Activated T-cell treated with anti-CD3 and anti-CD28 coated beads for 4 hours (primary cell): ENCODE data around the gene KLHL18.
"Not testable (repeated sequence)": the region's sequence is repeated elsewhere in the genome, so short reads cannot be mapped to it uniquely, and the experiment has no call there.

ENCODE experiments used
- DNase-seq: peaks from one replicate; pipeline ENCODE4 v3.0.0-alpha.2; 2020

KLHL18 gene

DNA sequence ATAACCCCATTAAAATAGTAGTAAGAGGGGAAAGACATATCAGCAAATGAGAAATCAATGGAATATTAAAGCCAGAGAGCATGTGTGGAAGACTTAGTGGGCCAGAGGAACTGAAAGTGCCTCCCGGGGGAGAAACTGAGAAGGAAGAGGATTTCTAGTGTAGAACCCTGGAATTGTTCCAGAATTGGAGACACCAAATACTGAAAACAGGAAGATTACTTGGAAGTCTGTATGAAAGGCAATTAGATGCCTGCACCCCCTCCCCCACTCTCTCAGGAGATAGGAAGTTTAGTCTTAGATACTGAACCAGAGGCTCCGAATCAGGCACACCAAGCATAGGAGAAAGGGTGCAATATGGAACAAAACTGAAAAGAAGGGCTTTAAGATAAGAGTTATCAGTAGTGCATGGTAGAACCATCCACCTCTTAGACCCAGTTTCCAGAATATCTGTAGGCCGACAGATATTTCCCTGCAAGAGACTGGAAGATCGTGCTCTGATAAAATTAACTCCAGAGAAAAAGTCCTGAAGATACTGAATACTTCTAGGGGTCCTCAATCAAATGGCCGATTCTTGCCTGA is 32.4 kb downstream of the KLHL18 start:
- DNase-seq, result no peak

DNA sequence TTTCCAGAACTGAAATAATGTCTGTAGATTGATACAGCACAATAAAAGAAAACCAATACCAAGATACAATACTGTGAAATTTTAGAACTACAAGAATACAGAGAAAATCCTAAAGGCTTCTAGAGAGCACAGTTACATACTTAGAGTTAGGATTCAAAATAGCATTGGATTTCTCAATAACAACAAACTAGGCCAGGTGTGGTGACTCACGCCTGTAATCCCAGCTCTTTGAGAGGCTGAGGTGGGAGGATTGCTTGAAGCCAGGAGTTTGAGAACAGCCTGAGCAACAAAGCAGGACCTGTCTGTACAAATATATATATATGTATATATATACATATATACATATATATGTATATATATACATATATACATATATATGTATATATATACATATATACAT is 33.4 kb downstream of the KLHL18 start:
- not testable (repeated sequence) for DNase-seq

DNA sequence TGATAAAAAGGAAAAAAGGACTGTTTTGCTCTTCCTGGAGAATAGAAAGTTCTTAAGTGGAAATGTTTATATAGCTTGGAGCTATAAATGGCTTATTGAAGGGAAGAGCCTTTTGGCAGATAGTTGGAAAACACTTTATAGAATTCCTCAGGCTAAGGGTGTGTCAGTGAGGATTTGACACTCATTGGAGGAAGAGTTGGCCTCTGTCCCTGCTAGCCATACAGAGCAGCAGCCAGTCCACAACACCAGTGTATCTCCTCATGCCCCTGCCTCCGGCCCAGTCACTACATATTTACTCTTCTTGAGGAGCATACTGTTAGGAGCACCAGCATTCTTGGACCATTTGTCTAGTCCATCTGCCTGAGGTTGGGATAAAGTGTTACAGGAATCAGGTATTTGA is 36.2 kb downstream of the KLHL18 start:
- no peak for DNase-seq

DNA sequence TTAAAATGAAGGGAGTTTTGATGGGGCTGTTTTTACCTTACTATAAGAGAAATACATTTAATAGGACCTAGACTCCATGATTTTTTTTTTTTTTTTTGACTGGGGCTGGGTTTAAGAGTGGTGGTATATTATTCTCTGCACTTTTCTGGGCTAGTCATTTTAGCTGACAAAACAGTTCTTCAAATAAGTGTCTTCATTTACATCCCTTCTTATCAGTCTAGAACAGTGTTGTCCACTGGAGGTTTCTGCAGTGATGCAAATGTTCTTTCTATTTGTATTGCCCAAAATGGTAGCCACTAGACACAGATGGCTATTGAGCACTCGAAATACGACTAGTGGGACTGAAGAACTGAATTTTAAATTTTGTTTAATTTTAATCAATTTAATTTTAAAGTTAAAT is 37.2 kb downstream of the KLHL18 start:
- DNase-seq, result no peak

DNA sequence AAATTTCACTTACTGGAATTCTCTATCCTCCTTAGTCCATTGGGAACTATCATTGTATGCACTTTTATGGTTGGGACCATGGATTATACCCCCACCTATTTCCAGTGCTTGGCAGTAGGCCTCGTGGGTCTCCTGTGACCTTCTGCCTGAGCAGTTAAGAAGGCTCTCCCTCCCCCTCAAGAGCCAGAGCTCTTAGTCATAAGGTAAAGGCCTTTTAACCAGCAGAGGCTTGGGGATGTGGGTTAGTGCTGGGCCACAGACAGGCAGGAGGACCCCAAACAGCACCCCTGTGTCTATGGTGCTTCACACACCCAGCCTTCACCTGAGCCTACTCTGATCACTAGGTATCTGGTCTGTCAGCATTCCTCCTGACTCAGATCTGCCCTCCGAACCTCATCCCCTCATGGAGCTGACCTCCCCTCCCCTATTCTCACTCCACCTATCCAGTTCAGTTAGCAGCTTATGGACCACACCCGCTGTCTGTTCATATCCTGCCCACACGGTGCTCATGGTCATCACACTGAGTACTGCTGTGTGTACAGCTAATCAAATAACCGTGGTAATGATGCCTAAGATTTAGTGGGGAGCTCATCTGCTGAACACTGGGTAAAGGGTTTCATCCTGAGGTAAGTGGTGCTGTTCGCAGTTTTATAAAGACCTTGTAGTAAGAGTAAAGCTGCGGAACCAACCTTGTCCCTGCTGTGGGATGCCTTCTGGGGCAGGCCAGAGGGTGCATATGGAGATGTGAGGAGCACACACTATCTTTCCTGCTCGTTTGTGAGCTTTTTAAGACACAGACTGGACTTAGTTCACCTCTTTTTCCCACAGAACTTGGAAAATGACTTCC is 40.9 kb downstream of the KLHL18 start:
- DNase-seq, result no peak

DNA sequence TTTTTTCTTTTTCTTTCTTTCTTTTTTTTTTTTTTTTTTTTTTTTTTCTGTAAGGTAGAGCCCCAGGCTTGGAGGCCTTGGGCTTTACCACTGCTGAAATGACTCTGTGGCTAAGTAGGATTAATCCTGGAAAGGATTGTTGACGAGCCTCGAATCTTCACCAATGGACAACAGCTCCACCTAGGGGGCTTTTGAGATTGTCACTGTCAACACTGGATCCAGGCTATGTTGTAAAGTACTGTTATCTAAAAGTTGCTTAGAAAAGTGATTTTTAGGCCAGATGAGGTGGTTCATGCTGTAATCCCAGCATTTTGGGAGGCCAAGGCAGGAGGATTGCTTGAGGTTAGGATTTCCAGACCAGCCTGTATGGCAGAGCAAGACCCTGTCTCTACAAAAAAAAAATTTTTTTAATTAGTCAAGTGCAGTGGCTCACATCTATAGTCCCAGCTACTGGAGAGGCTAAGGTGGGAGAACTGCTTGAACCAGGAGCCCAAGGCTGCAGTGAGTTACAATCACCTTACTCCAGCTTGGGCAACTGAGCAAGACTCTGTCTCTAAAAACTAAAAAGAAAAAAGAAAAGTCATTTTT is 41.6 kb downstream of the KLHL18 start:
- DNase-seq, result peak; percentile 38

DNA sequence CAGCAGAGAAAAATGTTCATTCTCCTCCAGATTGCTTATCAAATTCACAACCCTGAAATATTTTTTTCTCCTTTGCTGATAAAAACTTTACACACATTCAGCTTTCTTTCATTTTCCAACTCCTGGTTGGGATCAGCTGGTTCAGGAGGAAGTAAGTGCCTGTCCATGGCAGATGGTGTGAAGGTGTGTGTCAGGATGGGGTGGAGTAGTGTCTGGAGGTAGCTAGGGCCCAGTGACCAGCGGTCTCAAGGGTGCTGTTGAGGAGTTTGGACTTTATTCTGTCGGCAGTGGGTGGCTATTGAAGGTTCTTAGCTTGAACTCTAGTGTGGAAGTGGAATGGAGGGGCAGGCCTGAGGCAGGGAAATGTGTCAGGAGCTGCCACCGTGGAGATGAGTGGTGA is 51.2 kb downstream of the KLHL18 start:
- no peak for DNase-seq

DNA sequence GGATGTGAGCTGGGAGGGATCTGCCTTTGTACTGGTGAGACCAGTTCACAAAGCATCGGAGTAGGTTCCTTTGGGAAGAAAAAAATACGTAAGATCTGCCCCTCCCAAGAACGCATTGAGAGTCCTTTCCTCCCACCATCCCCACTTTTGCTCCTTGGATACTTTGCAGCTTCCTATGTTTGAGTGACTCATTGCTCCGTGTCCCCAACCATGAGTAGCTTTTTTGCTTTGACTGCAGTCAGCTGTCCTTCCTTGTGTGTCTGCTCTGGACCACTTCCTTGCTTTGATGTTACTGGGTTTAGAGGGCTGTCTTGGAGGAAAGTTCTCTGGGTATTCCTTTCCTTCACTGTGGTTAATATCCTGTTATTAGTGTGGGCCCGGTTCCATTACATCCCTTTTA is 54.9 kb downstream of the KLHL18 start:
- DNase-seq, result no peak

DNA sequence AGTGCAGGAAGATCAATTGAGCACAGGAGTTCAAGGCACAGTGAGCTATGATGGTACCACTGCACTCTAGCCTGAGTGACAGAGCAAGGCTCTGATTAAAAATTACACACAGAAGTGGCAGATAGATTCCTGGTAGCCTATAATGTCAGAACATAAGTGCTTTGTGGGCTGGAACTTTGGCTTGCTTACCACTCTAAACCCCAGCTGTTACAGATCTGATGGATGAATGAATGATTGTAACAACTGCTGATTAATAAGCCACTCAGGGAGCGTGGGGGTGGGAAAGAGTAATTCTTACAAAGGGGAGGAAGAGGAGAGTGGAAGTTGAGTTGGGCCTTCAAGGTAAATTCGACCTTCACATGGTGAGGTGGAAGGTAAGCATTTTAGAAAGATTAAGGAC is 57.2 kb downstream of the KLHL18 start:
- no peak for DNase-seq

DNA sequence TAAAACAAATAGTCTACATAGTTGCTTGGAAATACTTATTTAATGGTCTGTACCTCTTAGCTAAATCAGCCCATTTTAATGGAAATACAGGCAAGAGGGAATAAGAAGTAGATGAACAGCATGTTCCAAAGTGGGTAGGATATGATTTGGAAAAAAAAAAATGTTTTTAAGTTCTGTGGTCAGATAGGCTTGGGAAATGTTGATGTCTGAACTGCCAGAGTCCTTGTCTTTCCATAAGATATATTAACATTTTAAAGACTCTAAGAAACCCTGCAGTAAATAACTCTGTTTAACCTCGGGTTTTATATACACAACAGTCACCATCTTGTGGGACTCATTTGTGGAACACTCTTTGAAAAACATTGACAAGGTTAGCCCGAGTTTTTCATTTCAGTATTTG is 58.1 kb downstream of the KLHL18 start:
- DNase-seq, result no peak

DNA sequence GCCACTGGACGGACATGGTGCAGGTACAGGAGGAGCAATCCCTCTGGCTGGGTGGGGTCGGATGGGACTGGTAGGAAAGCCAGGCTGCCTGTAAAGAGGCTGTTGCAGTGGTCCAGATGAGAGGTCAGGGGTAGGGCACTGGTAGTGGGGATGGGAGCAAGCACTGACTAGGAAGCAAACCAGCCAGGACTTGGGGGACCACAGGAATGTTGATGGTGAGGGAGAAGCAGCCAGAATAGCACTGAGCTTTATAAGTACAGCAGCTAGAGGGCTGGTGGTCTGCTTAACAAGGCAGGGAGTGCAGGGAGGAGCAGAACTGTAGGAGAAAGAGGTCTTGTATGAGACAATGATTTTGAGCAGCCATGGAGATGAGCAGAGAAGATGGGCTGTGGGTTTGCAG is 59.4 kb downstream of the KLHL18 start:
- DNase-seq, result no peak

DNA sequence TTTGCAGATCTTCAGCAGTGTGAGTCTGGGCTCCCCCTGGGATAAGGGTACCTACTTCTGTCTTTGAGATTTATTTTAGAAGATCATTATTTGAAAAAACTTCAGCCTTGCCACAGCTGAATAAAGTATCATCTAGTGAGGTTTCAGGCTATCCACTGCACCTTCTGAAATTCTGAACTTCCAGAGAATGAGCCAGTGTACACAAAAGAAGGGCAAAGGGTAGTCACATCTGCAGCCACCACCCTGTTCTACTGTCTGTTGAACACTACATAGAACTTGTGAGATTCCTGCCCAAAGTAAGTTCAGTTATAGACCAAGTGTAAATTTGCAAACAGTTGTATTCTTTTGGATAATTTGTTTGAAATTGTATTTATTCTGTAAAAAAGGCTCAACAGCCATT is 60.1 kb downstream of the KLHL18 start:
- no peak for DNase-seq

DNA sequence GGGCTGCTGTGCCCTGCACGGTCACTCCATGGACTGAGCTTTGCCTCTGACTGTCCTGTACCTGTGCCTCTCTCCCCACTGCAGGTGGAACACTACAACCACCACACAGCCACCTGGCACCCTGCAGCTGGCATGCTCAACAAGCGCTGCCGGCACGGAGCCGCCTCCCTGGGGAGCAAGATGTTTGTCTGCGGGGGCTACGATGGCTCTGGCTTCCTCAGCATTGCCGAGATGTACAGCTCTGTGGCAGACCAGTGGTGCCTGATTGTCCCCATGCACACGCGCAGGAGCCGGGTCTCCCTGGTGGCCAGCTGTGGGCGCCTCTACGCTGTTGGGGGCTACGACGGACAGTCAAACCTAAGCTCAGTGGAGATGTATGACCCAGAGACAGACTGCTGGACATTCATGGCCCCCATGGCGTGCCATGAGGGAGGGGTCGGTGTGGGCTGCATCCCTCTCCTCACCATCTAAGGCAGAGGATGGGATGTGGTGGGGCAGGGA is 60.8 kb downstream of the KLHL18 start:
- no peak for DNase-seq

DNA sequence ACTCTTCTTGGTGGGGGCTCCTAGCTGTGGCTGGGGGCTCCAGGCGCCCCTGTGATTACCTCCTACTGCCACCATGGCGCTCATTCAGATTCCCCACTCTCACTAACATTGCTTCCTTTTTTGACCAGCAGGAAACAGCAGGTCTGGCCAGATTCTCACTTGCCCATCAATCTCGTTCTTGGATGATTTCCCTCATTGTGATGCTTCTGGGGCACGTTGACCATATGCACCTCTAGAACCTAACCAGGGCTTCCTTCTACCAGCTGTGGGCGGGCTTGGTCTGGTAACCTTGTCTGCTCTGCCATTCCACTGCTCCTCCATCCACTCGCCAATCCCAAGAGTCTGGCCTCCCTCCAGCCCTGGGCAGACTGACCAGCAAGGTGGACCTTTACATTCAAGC is 62.2 kb downstream of the KLHL18 start:
- DNase-seq, result no peak

DNA sequence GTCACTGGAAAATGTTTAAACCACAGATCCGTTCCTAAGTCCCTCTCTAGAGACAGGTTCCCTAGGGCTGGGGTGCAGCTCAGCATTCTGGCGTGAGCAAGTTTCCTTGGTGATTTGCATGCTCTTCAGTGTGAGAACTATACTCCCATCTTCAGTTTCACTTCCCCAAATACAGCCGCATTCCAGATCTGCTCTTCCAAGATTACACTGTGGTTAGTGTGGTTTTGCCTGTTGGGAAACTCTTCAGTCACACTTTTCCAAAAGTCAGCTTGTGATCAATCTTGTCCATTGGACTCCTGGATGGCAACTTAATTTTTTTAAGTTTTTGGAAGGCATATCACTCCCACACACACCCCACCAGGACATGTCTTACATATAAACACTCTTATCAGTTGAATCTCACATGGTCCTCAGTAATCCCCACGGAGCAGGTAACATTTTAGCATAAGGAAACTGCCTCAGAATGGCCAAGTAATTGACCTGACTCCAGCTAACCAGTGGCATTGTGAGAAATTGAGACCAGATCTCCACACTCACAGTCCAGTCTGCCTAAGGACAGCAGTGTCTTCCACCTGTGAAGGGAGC is 64.6 kb downstream of the KLHL18 start:
- DNase-seq, result no peak

DNA sequence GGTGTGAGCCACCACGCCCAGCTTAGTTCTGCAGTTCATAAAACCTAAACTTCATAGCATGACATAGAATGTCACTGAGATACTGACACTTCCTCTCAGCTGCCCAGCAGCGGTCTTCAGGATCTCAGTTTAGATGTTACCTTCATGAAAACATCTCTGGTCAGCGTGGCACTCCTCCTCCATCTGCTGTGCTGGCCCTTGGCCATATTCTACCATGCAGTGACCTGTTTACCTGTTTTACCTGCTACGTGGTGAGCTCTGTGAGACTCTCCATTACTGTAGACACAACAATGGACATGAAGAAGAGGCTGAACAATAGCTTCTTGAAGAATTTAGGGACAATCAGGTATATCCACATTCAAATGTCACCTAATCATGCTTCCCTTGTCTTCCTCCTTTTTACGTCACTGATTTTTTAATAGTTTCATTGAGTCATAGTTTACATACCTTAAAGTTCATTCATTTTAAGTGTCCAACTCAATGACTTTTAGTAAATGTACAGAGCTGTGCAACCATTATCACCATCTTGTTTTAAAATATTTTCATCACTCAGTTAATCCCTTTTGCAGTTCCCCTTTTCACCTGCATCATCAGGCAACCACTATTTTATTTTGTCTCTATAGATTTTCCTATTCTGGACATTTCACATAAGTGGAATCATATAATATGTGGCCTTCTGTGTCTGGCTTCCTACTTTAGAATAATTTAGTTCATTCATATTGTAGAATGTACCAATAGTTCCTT is 65.8 kb downstream of the KLHL18 start:
- no peak for DNase-seq

DNA sequence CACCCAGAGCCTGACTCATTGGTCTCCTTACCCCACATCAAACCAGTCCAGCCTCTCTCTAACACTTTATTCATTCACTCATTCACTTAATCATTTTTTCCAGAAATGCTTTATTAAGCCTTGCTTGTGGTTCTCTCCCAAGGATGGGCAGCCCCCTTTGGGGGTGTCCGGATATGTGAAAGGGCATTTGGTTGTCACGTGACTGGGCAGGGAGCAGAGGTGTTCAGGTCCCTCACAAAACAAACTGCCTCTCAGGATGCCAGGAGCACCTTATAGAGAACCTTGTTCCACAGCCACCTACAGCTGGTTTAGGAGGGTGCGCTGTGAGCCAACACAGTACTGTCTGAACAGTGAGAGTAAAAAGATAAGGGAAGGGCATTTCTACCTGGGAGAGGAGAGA is 72.3 kb downstream of the KLHL18 start:
- no peak for DNase-seq

DNA sequence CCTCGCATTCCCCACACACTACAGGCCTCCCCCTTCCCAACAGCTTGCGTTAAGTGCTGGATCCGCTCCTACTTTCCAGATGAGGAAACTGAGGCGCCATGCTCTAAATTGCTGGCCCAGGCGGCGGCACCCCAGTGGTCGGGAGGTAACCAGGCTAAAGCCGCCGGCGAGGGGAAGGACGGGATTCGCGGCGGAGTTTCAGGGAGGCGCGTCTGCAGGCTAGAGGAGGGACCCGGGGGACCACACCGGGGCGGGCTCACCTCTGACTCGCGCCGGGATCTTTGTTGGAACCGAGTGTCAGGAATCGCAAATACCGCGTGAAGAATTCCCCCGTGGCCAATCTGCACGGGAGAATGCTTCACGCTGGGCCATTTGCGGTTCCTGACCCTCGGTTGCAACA is 73.5 kb downstream of the KLHL18 start:
- no peak for DNase-seq

DNA sequence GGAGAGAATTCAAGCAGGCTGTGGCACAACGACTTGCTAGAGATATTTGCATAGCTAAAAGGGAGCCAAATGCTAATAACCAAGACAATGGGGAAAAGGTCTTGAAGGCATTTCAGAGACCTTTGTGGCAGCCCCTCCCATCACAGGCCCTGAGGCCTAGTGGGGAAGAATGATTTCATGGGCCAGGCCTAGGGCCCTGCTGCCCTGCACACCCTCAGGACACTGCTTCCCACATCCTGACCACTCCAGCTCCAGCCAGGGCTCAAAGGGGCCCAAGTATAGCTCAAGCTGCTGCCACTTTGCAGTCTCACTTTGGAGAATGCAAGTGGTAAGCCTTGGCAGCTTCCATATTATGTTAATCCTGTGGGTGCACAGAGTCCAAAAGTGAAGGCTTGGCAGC is 76.6 kb downstream of the KLHL18 start:
- DNase-seq, result no peak

DNA sequence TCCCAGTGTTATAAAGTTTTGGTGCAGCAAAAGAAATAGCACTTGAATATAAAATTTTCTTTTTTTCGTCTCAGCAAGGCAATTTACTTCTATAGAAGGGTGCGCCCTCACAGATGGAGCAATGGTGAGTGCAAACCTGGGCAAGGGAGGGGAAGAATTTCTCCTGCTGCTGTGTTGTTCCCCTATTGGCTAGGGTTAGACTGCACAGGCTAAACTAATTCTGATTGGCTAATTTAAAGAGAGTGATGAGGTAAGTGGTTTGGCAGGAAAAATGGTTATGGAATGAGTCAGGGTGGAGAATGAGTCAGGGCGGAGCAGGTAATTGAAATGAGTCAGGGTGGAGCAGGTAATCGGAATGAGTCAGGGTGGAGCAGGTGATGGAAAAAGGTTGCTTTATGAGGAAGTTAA is 77.4 kb downstream of the KLHL18 start:
- DNase-seq, result not testable (repeated sequence)

DNA sequence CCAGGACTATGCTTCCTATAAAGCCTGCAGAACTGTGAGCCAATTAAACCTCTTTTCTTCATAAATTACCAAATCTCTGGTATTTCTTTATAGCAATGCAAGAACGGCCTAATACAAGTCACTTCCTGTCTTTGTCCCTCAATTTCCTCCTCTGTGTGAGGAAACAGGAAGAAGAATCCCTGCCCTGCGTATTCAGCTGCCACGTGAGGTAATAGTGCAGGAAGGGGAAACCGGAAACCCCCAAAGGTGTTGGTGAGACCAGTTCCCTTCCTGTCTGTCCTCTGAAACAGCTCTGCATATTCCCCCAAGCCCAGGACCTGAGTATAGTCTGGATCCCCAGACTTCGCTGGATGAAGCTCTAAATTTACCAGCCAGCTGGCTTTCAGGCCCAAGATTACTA is 80.0 kb downstream of the KLHL18 start:
- no peak for DNase-seq

DNA sequence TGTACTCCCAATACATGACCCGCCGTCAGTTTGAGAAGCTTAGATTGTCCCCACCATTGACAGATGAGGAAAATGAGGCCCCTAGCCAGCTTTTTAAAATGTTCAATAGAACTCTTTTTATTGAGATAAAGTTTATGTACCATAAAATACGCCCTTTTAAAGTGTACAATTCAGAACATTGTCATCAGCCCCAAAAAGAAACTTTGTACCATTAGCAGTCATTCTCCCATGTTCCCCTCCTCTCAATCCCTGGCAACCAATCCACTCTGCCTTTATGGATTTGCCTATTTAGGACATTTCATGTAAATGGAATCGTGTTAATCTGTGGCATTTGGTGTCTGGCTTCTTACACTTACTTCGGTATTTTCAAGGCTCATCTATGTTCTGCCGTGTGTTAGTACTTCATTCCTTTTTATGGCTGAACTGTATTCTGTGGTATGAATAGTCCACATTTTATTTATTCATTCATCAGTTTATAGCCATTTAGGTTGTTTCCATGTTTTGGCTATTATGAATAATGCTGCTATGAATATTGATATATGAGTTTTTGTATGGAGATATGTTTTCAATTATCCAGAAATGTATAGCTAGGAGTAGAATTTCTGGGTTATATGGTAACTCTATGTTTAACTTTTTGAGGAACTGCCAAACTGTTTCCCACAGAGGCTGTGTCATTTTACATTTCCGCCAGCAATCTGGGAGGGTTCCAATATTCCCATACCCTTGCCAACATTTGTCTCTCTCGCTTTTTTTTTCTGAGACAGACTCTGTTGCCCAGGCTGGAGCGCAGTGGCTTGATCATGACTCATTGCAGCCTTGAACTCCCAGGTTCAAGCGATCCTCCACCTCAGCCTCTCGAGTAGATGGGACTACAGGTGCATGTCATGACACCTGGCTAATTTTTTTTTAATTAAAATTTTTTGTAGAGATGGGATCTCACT is 82.7 kb downstream of the KLHL18 start:
- no peak for DNase-seq
